Left lobe of liver (tissue), 2 donors: ENCODE results near the gene DARS1. TPM values are rescaled to one million over a fixed set of nuclear protein-coding genes. Genes with fewer than 3 reads are reported as not detected.

Experiments
- ATAC-seq: fragments of 200-7000 bp; cut with Tn5 transposase; one replicate; pipeline ENCODE4 v1.9.1; 2020; ENCODE audit warnings: mild to moderate bottlenecking, moderate library complexity
- DNase-seq: peaks from one replicate; pipeline ENCODE4 v3.0.0-alpha.2; 2020; ENCODE audit warnings: low spot score
- total RNA-seq: library from RNA; stranded (reverse); gene quantifications from one replicate; pipeline ENCODE4 v1.2.1, GENCODE V29; 2021
- donor health status: DM: no; HTN: no; CAD: no; lungs with moderate emphysema.
- donor health status: DM: no; HTN: yes; CAD: no.

DARS1 gene
- total RNA-seq: 19.9 TPM

- DNase-seq (peak; percentile 97), ATAC-seq (peak; percentile 96)
Measured at GRCh38 chr2:135985018-135985825, at the start of gene DARS1. TSS of gene DARS1 (minus strand) at chr2:135985626. CDS start at chr2:135985468, 158 bp downstream.

GRCh38 chr2:136034629-136035028 is 49.2 kb upstream of the DARS1 start:
- no peak for ATAC-seq
- DNase-seq: no peak

- no peak for DNase-seq
- ATAC-seq: no peak
Measured at GRCh38 chr2:136032817-136033535, 47.5 kb upstream of the DARS1 start.

GRCh38 chr2:136032192-136032591 is 46.8 kb upstream of the DARS1 start:
- ATAC-seq: no peak

GRCh38 chr2:136031711-136032110 is 46.3 kb upstream of the DARS1 start:
- ATAC-seq (no peak), DNase-seq (no peak)

More at GRCh38 chr2:136032192-136032591, 46.8 kb upstream of the DARS1 start:
- DNase-seq: no peak

- ATAC-seq (no peak), DNase-seq (no peak)
Measured at GRCh38 chr2:136030406-136030805, 45.0 kb upstream of the DARS1 start.

GRCh38 chr2:136029149-136029548 is 43.7 kb upstream of the DARS1 start:
- no peak for ATAC-seq
- DNase-seq: no peak

GRCh38 chr2:136028001-136028400 is 42.6 kb upstream of the DARS1 start:
- DNase-seq (no peak), ATAC-seq (no peak)

GRCh38 chr2:136027112-136027511 is 41.7 kb upstream of the DARS1 start:
- no peak for ATAC-seq
- DNase-seq: no peak

- DNase-seq (peak; percentile 60), ATAC-seq (peak; percentile 80)
Measured at GRCh38 chr2:136025057-136025973, 39.9 kb upstream of the DARS1 start.

GRCh38 chr2:136024616-136025015 is 39.2 kb upstream of the DARS1 start:
- DNase-seq: no peak
- no peak for ATAC-seq

- ATAC-seq (no peak), DNase-seq (no peak)
Measured at GRCh38 chr2:136024185-136024584, 38.8 kb upstream of the DARS1 start.

GRCh38 chr2:136023416-136023815 is 38.0 kb upstream of the DARS1 start:
- DNase-seq (no peak), ATAC-seq (no peak)

GRCh38 chr2:136022396-136023146 is 37.1 kb upstream of the DARS1 start:
- DNase-seq: no peak
- no peak for ATAC-seq

- ATAC-seq (no peak), DNase-seq (no peak)
Measured at GRCh38 chr2:136021976-136022375, 36.5 kb upstream of the DARS1 start.

GRCh38 chr2:136021406-136021805 is 36.0 kb upstream of the DARS1 start:
- ATAC-seq: no peak
- no peak for DNase-seq

- ATAC-seq (no peak), DNase-seq (no peak)
Measured at GRCh38 chr2:136020831-136021230, 35.4 kb upstream of the DARS1 start.

- DNase-seq (no peak), ATAC-seq (no peak)
Measured at GRCh38 chr2:136019825-136020224, 34.4 kb upstream of the DARS1 start.

- no peak for ATAC-seq
Measured at GRCh38 chr2:136019306-136019705, 33.9 kb upstream of the DARS1 start.

GRCh38 chr2:136017786-136018185 is 32.4 kb upstream of the DARS1 start:
- ATAC-seq (no peak), DNase-seq (no peak)

More at GRCh38 chr2:136019306-136019705, 33.9 kb upstream of the DARS1 start:
- no peak for DNase-seq
